ENCODE measurements around the gene ATG12.

Gene ATG12

DNA sequence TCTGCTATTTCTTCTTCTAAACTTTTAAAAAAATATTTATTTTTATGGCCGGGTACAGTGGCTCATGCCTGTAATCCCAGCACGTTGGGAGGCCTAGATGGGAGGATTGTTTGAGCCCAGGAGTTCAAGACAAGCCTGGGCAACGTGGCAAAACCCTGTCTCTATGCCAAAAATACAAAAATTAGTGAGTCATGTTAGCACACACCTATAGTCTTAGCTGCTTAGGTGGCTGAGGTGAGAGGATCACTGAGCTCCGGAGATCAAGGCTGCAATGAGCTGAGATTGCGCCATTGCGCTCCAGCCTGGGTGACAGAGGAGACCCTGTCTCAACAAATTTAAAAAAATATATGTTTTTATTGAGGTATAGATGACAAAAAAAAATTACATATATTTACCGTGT lies 5.9 kb upstream of the ATG12 start:
- H3K79me2 ChIP-seq (ENCODE audit: insufficient read depth, low read length), result peaks cover 78% of the 10 kb centered on the region
- no peaks in the 10 kb centered on the region for H3K36me3 ChIP-seq (ENCODE audit: insufficient read depth, low read length)
- peaks cover 34% of the 10 kb centered on the region for H4K20me1 ChIP-seq (ENCODE audit: insufficient read depth, low read length, poor library complexity, severe bottlenecking)
- no peaks in the 10 kb centered on the region for H3K27me3 ChIP-seq (ENCODE audit: insufficient read depth, low read length, poor library complexity, severe bottlenecking)
- no peak overlapping the region for H3K4me3 ChIP-seq (ENCODE audit: low read length, poor library complexity, severe bottlenecking)
- TF ChIP-seq, protein P1, sequence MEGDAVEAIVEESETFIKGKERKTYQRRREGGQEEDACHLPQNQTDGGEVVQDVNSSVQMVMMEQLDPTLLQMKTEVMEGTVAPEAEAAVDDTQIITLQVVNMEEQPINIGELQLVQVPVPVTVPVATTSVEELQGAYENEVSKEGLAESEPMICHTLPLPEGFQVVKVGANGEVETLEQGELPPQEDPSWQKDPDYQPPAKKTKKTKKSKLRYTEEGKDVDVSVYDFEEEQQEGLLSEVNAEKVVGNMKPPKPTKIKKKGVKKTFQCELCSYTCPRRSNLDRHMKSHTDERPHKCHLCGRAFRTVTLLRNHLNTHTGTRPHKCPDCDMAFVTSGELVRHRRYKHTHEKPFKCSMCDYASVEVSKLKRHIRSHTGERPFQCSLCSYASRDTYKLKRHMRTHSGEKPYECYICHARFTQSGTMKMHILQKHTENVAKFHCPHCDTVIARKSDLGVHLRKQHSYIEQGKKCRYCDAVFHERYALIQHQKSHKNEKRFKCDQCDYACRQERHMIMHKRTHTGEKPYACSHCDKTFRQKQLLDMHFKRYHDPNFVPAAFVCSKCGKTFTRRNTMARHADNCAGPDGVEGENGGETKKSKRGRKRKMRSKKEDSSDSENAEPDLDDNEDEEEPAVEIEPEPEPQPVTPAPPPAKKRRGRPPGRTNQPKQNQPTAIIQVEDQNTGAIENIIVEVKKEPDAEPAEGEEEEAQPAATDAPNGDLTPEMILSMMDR (conservative IDR thresholded peaks at IDR 0.05; ENCODE audit: low read length), result no peak
- TF ChIP-seq EZH2phosphoT487 (IDR thresholded peaks at IDR 0.05; ENCODE audit: borderline replicate concordance), result no peak
- H3K9me2 ChIP-seq (replicated peaks; ENCODE audit: low read depth, low read length), result no peaks in the 10 kb centered on the region
- H3F3A ChIP-seq (ENCODE audit: low read depth), result no peaks in the 10 kb centered on the region
- H2AFZ ChIP-seq (ENCODE audit: low read length), result no peak overlapping the region
- H3K4me1 ChIP-seq (ENCODE audit: insufficient read depth, low read length, poor library complexity, severe bottlenecking), result peaks cover 28% of the 10 kb centered on the region
- H3K9ac ChIP-seq (ENCODE audit: low read depth, low read length, poor library complexity, severe bottlenecking), result no peak overlapping the region
- H3K4me2 ChIP-seq (ENCODE audit: low read depth, low read length, poor library complexity, severe bottlenecking), result peak overlapping the region; percentile 50
- H3K9me3 ChIP-seq (ENCODE audit: insufficient read depth, low read depth, low read length), result no peaks in the 10 kb centered on the region

DNA sequence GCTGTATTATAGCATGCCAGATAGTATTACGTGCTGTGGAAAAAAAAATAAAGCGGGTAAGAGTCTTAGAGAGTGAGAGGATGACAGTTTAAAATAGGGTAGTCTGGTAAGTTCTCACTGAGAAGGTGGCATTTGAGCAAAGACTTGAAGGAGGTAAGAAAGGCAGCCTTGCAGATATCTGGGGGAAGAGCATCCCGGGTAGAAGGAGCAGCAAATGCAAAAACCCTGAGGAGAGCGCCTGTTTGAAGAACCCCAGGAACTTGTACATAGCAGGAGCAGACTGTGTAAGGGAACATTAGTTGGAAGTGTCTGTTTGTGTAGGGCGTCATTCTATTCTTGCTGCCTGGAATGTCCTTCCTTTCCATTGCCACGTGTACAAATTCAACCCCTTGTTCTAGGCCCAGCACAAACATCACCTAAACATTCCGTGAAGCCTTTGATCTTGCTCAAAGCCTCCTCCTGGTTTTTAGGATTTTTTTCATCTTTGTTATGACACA lies 3.0 kb upstream of the ATG12 start:
- no peaks in the 10 kb centered on the region for H3K36me3 ChIP-seq (ENCODE audit: insufficient read depth, low read length)
- no peak overlapping the region for H2AFZ ChIP-seq (ENCODE audit: low read length)
- H3F3A ChIP-seq (ENCODE audit: low read depth), result no peaks in the 10 kb centered on the region
- H3K79me2 ChIP-seq (ENCODE audit: insufficient read depth, low read length), result peaks cover 83% of the 10 kb centered on the region
- TF ChIP-seq, protein P1 (conservative IDR thresholded peaks at IDR 0.05; ENCODE audit: low read length), result no peak
- TF ChIP-seq EZH2phosphoT487 (IDR thresholded peaks at IDR 0.05; ENCODE audit: borderline replicate concordance), result no peak
- H3K9ac ChIP-seq (ENCODE audit: low read depth, low read length, poor library complexity, severe bottlenecking), result peak overlapping the region; percentile 84
- H3K27me3 ChIP-seq (ENCODE audit: insufficient read depth, low read length, poor library complexity, severe bottlenecking), result no peaks in the 10 kb centered on the region
- H3K4me3 ChIP-seq (ENCODE audit: low read length, poor library complexity, severe bottlenecking), result peak overlapping the region; percentile 93
- peak overlapping the region; percentile 90 for H3K4me2 ChIP-seq (ENCODE audit: low read depth, low read length, poor library complexity, severe bottlenecking)
- H4K20me1 ChIP-seq (ENCODE audit: insufficient read depth, low read length, poor library complexity, severe bottlenecking), result peaks cover 35% of the 10 kb centered on the region
- peaks cover 26% of the 10 kb centered on the region for H3K4me1 ChIP-seq (ENCODE audit: insufficient read depth, low read length, poor library complexity, severe bottlenecking)
- H3K9me2 ChIP-seq (replicated peaks; ENCODE audit: low read depth, low read length), result no peaks in the 10 kb centered on the region
- no peaks in the 10 kb centered on the region for H3K9me3 ChIP-seq (ENCODE audit: insufficient read depth, low read depth, low read length)

DNA sequence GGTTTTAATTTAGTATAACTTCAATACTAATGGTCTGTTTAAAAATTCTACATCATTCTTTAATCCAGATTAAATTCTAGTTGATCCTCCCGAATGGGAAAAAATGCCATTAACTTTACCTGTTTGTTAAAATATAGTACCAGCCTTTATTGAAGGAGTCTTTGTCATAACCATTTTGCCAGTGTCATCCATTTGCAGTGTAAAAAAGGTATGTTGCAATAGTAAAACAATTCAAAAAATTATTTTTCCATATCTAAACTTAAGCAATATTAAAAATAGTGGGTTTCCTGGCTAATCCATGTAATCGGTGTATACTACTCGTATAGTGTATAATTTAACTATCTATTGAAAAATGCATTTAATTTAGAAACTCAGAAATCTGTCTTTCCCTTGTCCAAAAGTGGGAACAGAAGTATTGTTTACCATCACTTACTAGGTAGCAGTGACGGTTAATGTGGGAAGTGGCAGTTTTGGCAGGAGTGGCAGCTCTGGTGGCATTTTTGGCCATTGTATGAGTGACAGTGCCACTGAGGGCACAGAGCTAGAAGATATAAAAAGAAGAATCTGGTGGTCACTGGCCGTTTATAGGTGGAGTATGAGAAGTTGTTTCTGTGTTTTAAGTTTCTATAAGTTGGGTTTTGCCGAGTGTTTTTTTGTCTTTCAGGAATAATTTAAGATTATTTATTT lies 2.2 kb upstream of the ATG12 start:
- Histone ChIP-seq H3K4me2 (ENCODE audit: low read depth, low read length, poor library complexity, severe bottlenecking) (peak overlapping the region; percentile 90), H3K36me3 (ENCODE audit: insufficient read depth, low read length) (no peaks in the 10 kb centered on the region), H3K9me2 (replicated peaks; ENCODE audit: low read depth, low read length) (no peaks in the 10 kb centered on the region), H3K4me1 (ENCODE audit: insufficient read depth, low read length, poor library complexity, severe bottlenecking) (peaks cover 18% of the 10 kb centered on the region), H3K27me3 (ENCODE audit: insufficient read depth, low read length, poor library complexity, severe bottlenecking) (no peaks in the 10 kb centered on the region), H3K79me2 (ENCODE audit: insufficient read depth, low read length) (peaks cover 83% of the 10 kb centered on the region), H2AFZ (ENCODE audit: low read length) (no peak overlapping the region), H3K4me3 (ENCODE audit: low read length, poor library complexity, severe bottlenecking) (peak overlapping the region; percentile 93), H4K20me1 (ENCODE audit: insufficient read depth, low read length, poor library complexity, severe bottlenecking) (peaks cover 34% of the 10 kb centered on the region), H3F3A (ENCODE audit: low read depth) (no peaks in the 10 kb centered on the region), H3K9ac (ENCODE audit: low read depth, low read length, poor library complexity, severe bottlenecking) (peak overlapping the region; percentile 84), H3K9me3 (ENCODE audit: insufficient read depth, low read depth, low read length) (no peaks in the 10 kb centered on the region)
- no peak for TF ChIP-seq EZH2phosphoT487 (IDR thresholded peaks at IDR 0.05; ENCODE audit: borderline replicate concordance)
- TF ChIP-seq, protein P1 (conservative IDR thresholded peaks at IDR 0.05; ENCODE audit: low read length), result no peak
